Neural cell (in vitro differentiated cells): Measurements from ENCODE around the gene GUCA1A. TPM values are rescaled to one million over a fixed set of nuclear protein-coding genes. Genes with fewer than 3 reads are reported as not detected.

ENCODE experiments used
- H2AFZ ChIP-seq: fragments of 200-600, 300-800 bp; sonication (generic), shearing (Covaris generic); 2 replicates; pipeline ENCODE4 v1.6.0; 2014; ENCODE audit warnings: low read depth, mild to moderate bottlenecking, antibody characterized with exemption, low read length, moderate library complexity
- H3F3A ChIP-seq: fragments of 200-600 bp; shearing (Covaris generic); 2 replicates; pipeline ENCODE4 v1.6.1; 2016; ENCODE audit warnings: mild to moderate bottlenecking, moderate library complexity, mixed read lengths, antibody characterized with exemption, low read length; ENCODE audit not compliant: insufficient read depth, poor library complexity, severe bottlenecking
- H3K27ac ChIP-seq: fragments of 200-600, 300-800 bp; sonication (generic), shearing (Covaris generic); 2 replicates; pipeline ENCODE4 v1.5.1; 2014; ENCODE audit warnings: mild to moderate bottlenecking, low read length, moderate library complexity
- H3K27me3 ChIP-seq: fragments of 300-800, 200-600 bp; sonication (generic), shearing (Covaris generic); 2 replicates; pipeline ENCODE4 v1.6.0; 2014; ENCODE audit warnings: mild to moderate bottlenecking, low read depth, low read length, moderate library complexity; ENCODE audit not compliant: insufficient read depth
- H3K36me3 ChIP-seq: fragments of 300-800, 200-600 bp; sonication (generic), shearing (Covaris generic); 2 replicates; pipeline ENCODE4 v1.5.1; 2014; ENCODE audit warnings: mild to moderate bottlenecking, antibody characterized with exemption, low read length, moderate library complexity; ENCODE audit not compliant: insufficient read depth
- H3K4me2 ChIP-seq: fragments of 300-800, 200-600 bp; sonication (generic), shearing (Covaris generic); 2 replicates; pipeline ENCODE4 v1.6.0; 2014; ENCODE audit warnings: mild to moderate bottlenecking, low read length
- H3K4me3 ChIP-seq: fragments of 300-800, 200-600 bp; sonication (generic), shearing (Covaris generic); 2 replicates; pipeline ENCODE4 v1.5.1; 2014; ENCODE audit warnings: mild to moderate bottlenecking, low read length, moderate library complexity
- H3K79me2 ChIP-seq: fragments of 200-600 bp; shearing (Covaris generic); replicated peaks from 2 replicates; pipeline ENCODE4 v1.6.0; 2014; ENCODE audit warnings: mild to moderate bottlenecking, low read length, moderate library complexity; ENCODE audit not compliant: insufficient read depth
- H3K9ac ChIP-seq: fragments of 300-800, 200-600 bp; sonication (generic), shearing (Covaris generic); 2 replicates; pipeline ENCODE4 v1.6.1; 2016; ENCODE audit warnings: mild to moderate bottlenecking, low read length, mixed read lengths
- H3K9me2 ChIP-seq: fragments of 200-600 bp; shearing (Covaris generic); 2 replicates; pipeline ENCODE4 v1.6.1; 2016; ENCODE audit warnings: mild to moderate bottlenecking, low read length, mixed read lengths; ENCODE audit not compliant: insufficient read depth
- H3K9me3 ChIP-seq: fragments of 200-600, 300-800 bp; sonication (generic), shearing (Covaris generic); 2 replicates; pipeline ENCODE4 v1.6.1; 2016; ENCODE audit warnings: mild to moderate bottlenecking, mixed run types, low read length, moderate library complexity, mixed read lengths
- H4K20me1 ChIP-seq: fragments of 200-600 bp; shearing (Covaris generic); 2 replicates; pipeline ENCODE4 v1.6.1; 2016; ENCODE audit warnings: mild to moderate bottlenecking, mixed run types; ENCODE audit not compliant: insufficient read depth
- CTCF ChIP-seq: fragments of 450-650 bp; IDR thresholded peaks from 2 replicates; pipeline ENCODE4 v1.5.1; 2014; ENCODE audit warnings: antibody characterized with exemption, mild to moderate bottlenecking, moderate library complexity; ENCODE audit not compliant: poor library complexity, severe bottlenecking
- EP300 ChIP-seq: fragments of 450-650 bp; conservative IDR thresholded peaks from 2 replicates; pipeline ENCODE4 v1.6.1; 2014; ENCODE audit warnings: antibody characterized with exemption, mild to moderate bottlenecking, moderate library complexity; ENCODE audit not compliant: poor library complexity, severe bottlenecking
- EZH2 ChIP-seq: fragments of 200-600, 300-800 bp; shearing (Covaris generic), sonication (generic); IDR thresholded peaks from 2 replicates; pipeline ENCODE4 v1.6.1; 2014; ENCODE audit warnings: antibody characterized with exemption, low read length, borderline replicate concordance, mild to moderate bottlenecking; ENCODE audit not compliant: insufficient read depth, poor library complexity, severe bottlenecking
- MXI1 ChIP-seq: fragments of 450-650 bp; conservative IDR thresholded peaks from 2 replicates; pipeline ENCODE4 v1.6.1; 2014; ENCODE audit warnings: antibody characterized with exemption, mild to moderate bottlenecking; ENCODE audit not compliant: poor library complexity, severe bottlenecking
- POLR2AphosphoS5 ChIP-seq: IDR thresholded peaks from 2 replicates; pipeline ENCODE4 v1.6.1; 2012
- RAD21 ChIP-seq: fragments of 450-650 bp; conservative IDR thresholded peaks from 2 replicates; pipeline ENCODE4 v1.6.1; 2014; ENCODE audit warnings: antibody characterized with exemption, mild to moderate bottlenecking, moderate library complexity
- REST ChIP-seq: IDR thresholded peaks from 2 replicates; pipeline ENCODE4 v1.6.1; 2012; ENCODE audit warnings: borderline replicate concordance
- SMC3 ChIP-seq: fragments of 450-650 bp; conservative IDR thresholded peaks from 2 replicates; pipeline ENCODE4 v1.6.1; 2014; ENCODE audit warnings: antibody characterized with exemption, mild to moderate bottlenecking, moderate library complexity; ENCODE audit not compliant: poor library complexity
- TAF1 ChIP-seq: IDR thresholded peaks from 2 replicates; pipeline ENCODE4 v1.6.1; 2012; ENCODE audit warnings: low read depth
- polyA plus RNA-seq: library from polyadenylated mRNA; depleted of rRNA; stranded (reverse); fragments of >200 nt; gene quantifications from 2 replicates; pipeline ENCODE4 v1.2.3, GENCODE V29; 2014

Gene GUCA1A
- polyA plus RNA-seq, 1 donor from 2014 or later, result 0.78 TPM

GRCh38 chr6:42179261-42179944 is 6.2 kb downstream of the GUCA1A start:
- no peak for TF ChIP-seq CTCF
- TF ChIP-seq RAD21, result no peak
- no peak for TF ChIP-seq TAF1
- TF ChIP-seq EZH2, result no peak
- TF ChIP-seq REST, result no peak
- TF ChIP-seq POLR2AphosphoS5, result no peak
- no peak for TF ChIP-seq SMC3
- no peak for TF ChIP-seq EP300
- TF ChIP-seq MXI1, result no peak
- Histone ChIP-seq H2AFZ (no peak overlapping the region), H3K4me2 (no peak overlapping the region), H3K9me3 (no peaks in the 10 kb centered on the region), H4K20me1 (no peaks in the 10 kb centered on the region), H3F3A (no peaks in the 10 kb centered on the region), H3K9me2 (no peaks in the 10 kb centered on the region), H3K36me3 (no peaks in the 10 kb centered on the region), H3K9ac (no peak overlapping the region), H3K27ac (no peak overlapping the region), H3K79me2 (no peaks in the 10 kb centered on the region), H3K27me3 (no peaks in the 10 kb centered on the region), H3K4me3 (no peak overlapping the region)

GRCh38 chr6:42179945-42180313 is 6.8 kb downstream of the GUCA1A start:
- no peak overlapping the region for H3K9ac ChIP-seq
- H2AFZ ChIP-seq, result no peak overlapping the region
- no peak overlapping the region for H3K4me2 ChIP-seq
- H4K20me1 ChIP-seq, result no peaks in the 10 kb centered on the region
- H3K4me3 ChIP-seq, result no peak overlapping the region
- TF ChIP-seq RAD21 (no peak), SMC3 (no peak), POLR2AphosphoS5 (no peak), EZH2 (no peak), REST (no peak), CTCF (no peak), TAF1 (no peak), EP300 (no peak), MXI1 (no peak)
- H3K27me3 ChIP-seq, result no peaks in the 10 kb centered on the region
- no peak overlapping the region for H3K27ac ChIP-seq
- no peaks in the 10 kb centered on the region for H3F3A ChIP-seq
- H3K36me3 ChIP-seq, result no peaks in the 10 kb centered on the region
- no peaks in the 10 kb centered on the region for H3K79me2 ChIP-seq
- no peaks in the 10 kb centered on the region for H3K9me2 ChIP-seq
- no peaks in the 10 kb centered on the region for H3K9me3 ChIP-seq
